ENCODE data around the gene MIAT.
A peak's percentile ranks its signal among the peaks of the same experiment; 100 is the strongest.
"Not testable (repeated sequence)": the region's sequence is repeated elsewhere in the genome, so short reads cannot be mapped to it uniquely, and the experiment has no call there.

Gene MIAT

GRCh38 chr22:26656891-26657851 lies at the start of gene MIAT:
MIAT (plus strand) TSS chr22:26657588.
- DNase-seq: no peak

- no peak for DNase-seq
Measured at GRCh38 chr22:26608129-26608528, 49.3 kb upstream of the MIAT start.

- DNase-seq: no peak
Measured at GRCh38 chr22:26609287-26609686, 48.1 kb upstream of the MIAT start.

- peak; percentile 82 for DNase-seq
Measured at GRCh38 chr22:26610072-26610958, 47.1 kb upstream of the MIAT start.

- DNase-seq: no peak
Measured at GRCh38 chr22:26610996-26611395, 46.4 kb upstream of the MIAT start.

GRCh38 chr22:26612652-26613051 lies 44.7 kb upstream of the MIAT start:
- DNase-seq: no peak

GRCh38 chr22:26613753-26614152 lies 43.6 kb upstream of the MIAT start:
- not testable (repeated sequence) for DNase-seq

- no peak for DNase-seq
Measured at GRCh38 chr22:26614322-26614721, 43.1 kb upstream of the MIAT start.

- no peak for DNase-seq
Measured at GRCh38 chr22:26615149-26615548, 42.2 kb upstream of the MIAT start.

GRCh38 chr22:26615830-26616435 lies 41.5 kb upstream of the MIAT start:
- no peak for DNase-seq

- DNase-seq: no peak
Measured at GRCh38 chr22:26616650-26617049, 40.7 kb upstream of the MIAT start.

- DNase-seq: peak; percentile 27
Measured at GRCh38 chr22:26617271-26618199, 39.9 kb upstream of the MIAT start, which contains the start of gene CRYBB1. CRYBB1 (minus strand) TSS chr22:26618027; CDS start chr22:26616319, 1,708 bp downstream.

GRCh38 chr22:26618455-26618854 lies 38.9 kb upstream of the MIAT start:
- DNase-seq: no peak

GRCh38 chr22:26619510-26619909 lies 37.9 kb upstream of the MIAT start:
- peak; percentile 29 for DNase-seq

GRCh38 chr22:26620197-26620596 lies 37.2 kb upstream of the MIAT start:
- DNase-seq: no peak

- no peak for DNase-seq
Measured at GRCh38 chr22:26621663-26622062, 35.7 kb upstream of the MIAT start, which contains the start of gene CRYBA4. CRYBA4 (plus strand) TSS chr22:26621963; CDS start chr22:26622597, 634 bp downstream.

GRCh38 chr22:26623984-26624383 lies 33.4 kb upstream of the MIAT start:
- no peak for DNase-seq

GRCh38 chr22:26624803-26625202 lies 32.6 kb upstream of the MIAT start:
- DNase-seq: no peak

- no peak for DNase-seq
Measured at GRCh38 chr22:26629988-26630761, 27.2 kb upstream of the MIAT start.

GRCh38 chr22:26631282-26631681 lies 26.1 kb upstream of the MIAT start:
- DNase-seq: no peak
